AG08395 (cell line): ENCODE results near the gene M1AP.
A peak's percentile ranks its signal among the peaks of the same experiment; 100 is the strongest.

Experiments
- DNase-seq: peaks from one replicate; pipeline ENCODE4 v3.0.0; 2012; ENCODE audit warnings: mixed read lengths, low spot score

The M1AP gene

GRCh38 chr2:74524955-74525716 lies 123.0 kb downstream of the M1AP start:
- DNase-seq, result no peak

GRCh38 chr2:74524005-74524404 lies 124.1 kb downstream of the M1AP start:
- no peak for DNase-seq

- no peak for DNase-seq
Measured at GRCh38 chr2:74522516-74522915, 125.6 kb downstream of the M1AP start.

- DNase-seq, result no peak
Measured at GRCh38 chr2:74516650-74517049, 131.5 kb downstream of the M1AP start.

GRCh38 chr2:74515981-74516633 lies 132.0 kb downstream of the M1AP start:
- peak; percentile 89 for DNase-seq

GRCh38 chr2:74515271-74515980 lies 132.7 kb downstream of the M1AP start:
- no peak for DNase-seq

- DNase-seq, result no peak
Measured at GRCh38 chr2:74514368-74515270, 133.5 kb downstream of the M1AP start, which contains the start of gene TLX2. TLX2 (plus strand) TSS chr2:74514450; CDS start chr2:74514807, 357 bp downstream.

GRCh38 chr2:74513605-74514367 lies 134.3 kb downstream of the M1AP start:
- DNase-seq, result no peak

GRCh38 chr2:74512744-74513604 lies 135.2 kb downstream of the M1AP start:
- DNase-seq, result no peak

- no peak for DNase-seq
Measured at GRCh38 chr2:74511104-74511989, 136.8 kb downstream of the M1AP start.

GRCh38 chr2:74510272-74510671 lies 137.9 kb downstream of the M1AP start:
- DNase-seq, result no peak

- DNase-seq, result peak; percentile 77
Measured at GRCh38 chr2:74507926-74508520, 140.1 kb downstream of the M1AP start.
